K562 (cell line): ENCODE data around the gene NUP205. TPM values are rescaled to one million over a fixed set of nuclear protein-coding genes. Genes with fewer than 3 reads are reported as not detected.

Experiments used
- MTA2 ChIP-seq: fragments of 450-650 bp; IDR thresholded peaks from 2 replicates; pipeline ENCODE4 v1.6.1; 2016; ENCODE audit warnings: low read depth
- RHOXF2B ChIP-seq: fragments of 250-450 bp; sonication (Bioruptor Pico); conservative IDR thresholded peaks from 2 replicates; pipeline ENCODE4 v1.5.1; 2021
- SMAD2 ChIP-seq: fragments of 150-350 bp; IDR thresholded peaks from 2 replicates; pipeline ENCODE4 v1.6.1; 2014; ENCODE audit warnings: low read depth, mild to moderate bottlenecking, low read length
- SNIP1 ChIP-seq: fragments of 450-650 bp; IDR thresholded peaks from 2 replicates; pipeline ENCODE4 v1.7.1; 2017; ENCODE audit warnings: low read depth, mild to moderate bottlenecking
- TRIM24 ChIP-seq, 2 experiments: fragments of 450-650 bp; IDR thresholded peaks; 2 replicates each; pipeline ENCODE4 v1.6.1; 2016
- ZMIZ1 ChIP-seq, 2 experiments: fragments of 150-350 bp in 1 of 2; IDR thresholded peaks; 2 replicates each; pipeline ENCODE4 v1.6.1; 2012 to 2016; ENCODE audit warnings: low read depth in 2 of 2, low read length in 2 of 2, mild to moderate bottlenecking in 1 of 2, moderate library complexity in 1 of 2
- ZNF277 ChIP-seq: fragments of 250-450 bp; sonication (Bioruptor Pico); IDR thresholded peaks from 2 replicates; pipeline ENCODE4 v1.8.0; 2022; ENCODE audit warnings: inconsistent platforms, mild to moderate bottlenecking, moderate library complexity, borderline replicate concordance
- ZNF280A ChIP-seq: fragments of 450-650 bp; IDR thresholded peaks from 2 replicates; pipeline ENCODE4 v1.6.1; 2018; ENCODE audit warnings: mild to moderate bottlenecking, low read depth; ENCODE audit not compliant: partially characterized antibody
- ZNF717 ChIP-seq: fragments of 250-450 bp; sonication (Bioruptor Pico); IDR thresholded peaks from 2 replicates; pipeline ENCODE4 v1.5.0; 2021
- polyA plus RNA-seq, 8 experiments: library from polyadenylated mRNA; depleted of rRNA in 4 of 8; stranded (reverse) in 5 of 8; unstranded in 3 of 8; fragments of >200 nt; fragmentation: Nextera tagmentation in 2 of 8; fragmentation: Illumina TruSeq in 1 of 8; extraction: Ambion mirVana in 2 of 8; extraction: Trizol in 1 of 8; gene quantifications; 2 replicates each; pipeline versions ENCODE4 v1.2.1 to v1.2.3, GENCODE V29; 2011 to 2014; ENCODE audit warnings: inconsistent platforms in 1 of 8, missing spikeins in 1 of 8
- total RNA-seq, 7 experiments: library from RNA; depleted of rRNA in 6 of 7; stranded (reverse); fragments of >200 nt in 6 of 7; fragmentation: Illumina TruSeq in 2 of 7; extraction: Trizol in 2 of 7; gene quantifications; 2 replicates each; pipeline versions ENCODE4 v1.2.1 to v1.2.3, GENCODE V29; 2011 to 2021; ENCODE audit warnings: low replicate concordance in 1 of 7
- TF ChIP-seq, protein P1 (sequence below): fragments of 450-650 bp; IDR thresholded peaks from 2 replicates; pipeline ENCODE4 v1.6.1; 2018; ENCODE audit not compliant: partially characterized antibody
- TF ChIP-seq, protein P2 (sequence below): fragments of 450-650 bp; IDR thresholded peaks from one replicate; pipeline ENCODE4 v1.6.1; 2018; ENCODE audit warnings: mild to moderate bottlenecking, moderate library complexity; ENCODE audit not compliant: partially characterized antibody
- TF ChIP-seq, protein P3 (sequence below): sonication (generic); formaldehyde crosslinking; IDR thresholded peaks from 2 replicates; pipeline ENCODE4 v1.8.1; 2023; ENCODE audit warnings: mild to moderate bottlenecking, missing genetic modification reagents, moderate library complexity
- TF ChIP-seq, protein P4 (sequence below): fragments of 450-650 bp; formaldehyde crosslinking; IDR thresholded peaks from 2 replicates; pipeline ENCODE4 v1.4.0; 2022; ENCODE audit warnings: missing genetic modification characterization

Gene NUP205
- total and polyA plus RNA-seq, 9 of the 15 experiments (the other 6 are each of a cell fraction or from before 2014, with no cell fraction given): 101 to 282 (median 193) TPM

GRCh38 chr7:135681762-135682161 is 124.0 kb downstream of the NUP205 start (continued):
- TF ChIP-seq, protein P1, sequence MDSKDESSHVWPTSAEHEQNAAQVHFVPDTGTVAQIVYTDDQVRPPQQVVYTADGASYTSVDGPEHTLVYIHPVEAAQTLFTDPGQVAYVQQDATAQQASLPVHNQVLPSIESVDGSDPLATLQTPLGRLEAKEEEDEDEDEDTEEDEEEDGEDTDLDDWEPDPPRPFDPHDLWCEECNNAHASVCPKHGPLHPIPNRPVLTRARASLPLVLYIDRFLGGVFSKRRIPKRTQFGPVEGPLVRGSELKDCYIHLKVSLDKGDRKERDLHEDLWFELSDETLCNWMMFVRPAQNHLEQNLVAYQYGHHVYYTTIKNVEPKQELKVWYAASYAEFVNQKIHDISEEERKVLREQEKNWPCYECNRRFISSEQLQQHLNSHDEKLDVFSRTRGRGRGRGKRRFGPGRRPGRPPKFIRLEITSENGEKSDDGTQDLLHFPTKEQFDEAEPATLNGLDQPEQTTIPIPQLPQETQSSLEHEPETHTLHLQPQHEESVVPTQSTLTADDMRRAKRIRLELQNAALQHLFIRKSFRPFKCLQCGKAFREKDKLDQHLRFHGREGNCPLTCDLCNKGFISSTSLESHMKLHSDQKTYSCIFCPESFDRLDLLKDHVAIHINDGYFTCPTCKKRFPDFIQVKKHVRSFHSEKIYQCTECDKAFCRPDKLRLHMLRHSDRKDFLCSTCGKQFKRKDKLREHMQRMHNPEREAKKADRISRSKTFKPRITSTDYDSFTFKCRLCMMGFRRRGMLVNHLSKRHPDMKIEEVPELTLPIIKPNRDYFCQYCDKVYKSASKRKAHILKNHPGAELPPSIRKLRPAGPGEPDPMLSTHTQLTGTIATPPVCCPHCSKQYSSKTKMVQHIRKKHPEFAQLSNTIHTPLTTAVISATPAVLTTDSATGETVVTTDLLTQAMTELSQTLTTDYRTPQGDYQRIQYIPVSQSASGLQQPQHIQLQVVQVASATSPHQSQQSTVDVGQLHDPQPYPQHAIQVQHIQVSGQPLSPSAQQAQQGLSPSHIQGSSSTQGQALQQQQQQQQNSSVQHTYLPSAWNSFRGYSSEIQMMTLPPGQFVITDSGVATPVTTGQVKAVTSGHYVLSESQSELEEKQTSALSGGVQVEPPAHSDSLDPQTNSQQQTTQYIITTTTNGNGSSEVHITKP: no peak
- TF ChIP-seq ZNF280A: no peak
- TF ChIP-seq, protein P2, sequence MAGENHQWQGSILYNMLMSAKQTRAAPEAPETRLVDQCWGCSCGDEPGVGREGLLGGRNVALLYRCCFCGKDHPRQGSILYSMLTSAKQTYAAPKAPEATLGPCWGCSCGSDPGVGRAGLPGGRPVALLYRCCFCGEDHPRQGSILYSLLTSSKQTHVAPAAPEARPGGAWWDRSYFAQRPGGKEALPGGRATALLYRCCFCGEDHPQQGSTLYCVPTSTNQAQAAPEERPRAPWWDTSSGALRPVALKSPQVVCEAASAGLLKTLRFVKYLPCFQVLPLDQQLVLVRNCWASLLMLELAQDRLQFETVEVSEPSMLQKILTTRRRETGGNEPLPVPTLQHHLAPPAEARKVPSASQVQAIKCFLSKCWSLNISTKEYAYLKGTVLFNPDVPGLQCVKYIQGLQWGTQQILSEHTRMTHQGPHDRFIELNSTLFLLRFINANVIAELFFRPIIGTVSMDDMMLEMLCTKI: no peak
- TF ChIP-seq, protein P3, sequence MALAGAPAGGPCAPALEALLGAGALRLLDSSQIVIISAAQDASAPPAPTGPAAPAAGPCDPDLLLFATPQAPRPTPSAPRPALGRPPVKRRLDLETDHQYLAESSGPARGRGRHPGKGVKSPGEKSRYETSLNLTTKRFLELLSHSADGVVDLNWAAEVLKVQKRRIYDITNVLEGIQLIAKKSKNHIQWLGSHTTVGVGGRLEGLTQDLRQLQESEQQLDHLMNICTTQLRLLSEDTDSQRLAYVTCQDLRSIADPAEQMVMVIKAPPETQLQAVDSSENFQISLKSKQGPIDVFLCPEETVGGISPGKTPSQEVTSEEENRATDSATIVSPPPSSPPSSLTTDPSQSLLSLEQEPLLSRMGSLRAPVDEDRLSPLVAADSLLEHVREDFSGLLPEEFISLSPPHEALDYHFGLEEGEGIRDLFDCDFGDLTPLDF (CRISPR knock-in tag): no peak
- TF ChIP-seq RHOXF2B (CRISPR knock-in tag): no peak
- TF ChIP-seq, protein P4, sequence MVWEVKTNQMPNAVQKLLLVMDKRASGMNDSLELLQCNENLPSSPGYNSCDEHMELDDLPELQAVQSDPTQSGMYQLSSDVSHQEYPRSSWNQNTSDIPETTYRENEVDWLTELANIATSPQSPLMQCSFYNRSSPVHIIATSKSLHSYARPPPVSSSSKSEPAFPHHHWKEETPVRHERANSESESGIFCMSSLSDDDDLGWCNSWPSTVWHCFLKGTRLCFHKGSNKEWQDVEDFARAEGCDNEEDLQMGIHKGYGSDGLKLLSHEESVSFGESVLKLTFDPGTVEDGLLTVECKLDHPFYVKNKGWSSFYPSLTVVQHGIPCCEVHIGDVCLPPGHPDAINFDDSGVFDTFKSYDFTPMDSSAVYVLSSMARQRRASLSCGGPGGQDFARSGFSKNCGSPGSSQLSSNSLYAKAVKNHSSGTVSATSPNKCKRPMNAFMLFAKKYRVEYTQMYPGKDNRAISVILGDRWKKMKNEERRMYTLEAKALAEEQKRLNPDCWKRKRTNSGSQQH (CRISPR knock-in tag): no peak
- TF ChIP-seq SNIP1: no peak
- no peak for TF ChIP-seq ZNF717 (CRISPR knock-in tag)
- TF ChIP-seq TRIM24 (IDR thresholded peaks at IDR 0.05): no peak
- TF ChIP-seq SMAD2: no peak
- TF ChIP-seq ZNF277 (CRISPR knock-in tag): no peak
- 0 out of 2 replicates have a peak, but pooled peaks have one; percentile 8 for TF ChIP-seq MTA2
- TF ChIP-seq ZMIZ1 (IDR thresholded peaks at IDR 0.05; ENCODE audit: low read depth in 2 of 2, low read length in 2 of 2): no peak
